H1 (cell line): ENCODE results near the gene RSAD1. TPM values are rescaled to one million over a fixed set of nuclear protein-coding genes. Genes with fewer than 3 reads are reported as not detected.

Source experiments
- CTCF ChIA-PET: fragments of 300-600 bp; sonication (Branson Sonifier 250); formaldehyde crosslinking; loops from one replicate; lab custom pipeline; 2021; ENCODE audit not compliant: partially characterized antibody; lab: Charles Lee
- POLR2A ChIA-PET: fragments of 300-600 bp; sonication (Branson Sonifier 250); formaldehyde crosslinking; loops from one replicate; lab custom pipeline; 2021; ENCODE audit warnings: inconsistent platforms; ENCODE audit not compliant: partially characterized antibody; lab: Charles Lee
- DNase-seq, 2 experiments: peaks; one replicate each; pipeline versions ENCODE4 v3.0.0 to v3.0.0-alpha.2; 2010 to 2022; ENCODE audit warnings: low spot score in 2 of 2, low read depth in 1 of 2, mixed read lengths in 1 of 2
- FAIRE-seq: peaks from 2 replicates; lab custom pipeline; 2011; peaks lifted over from hg19 to GRCh38; lab: Jason Lieb, UNC
- H2AFZ ChIP-seq: 2 replicates; pipeline ENCODE4 v1.8.1; 2012; ENCODE audit warnings: low read length, inconsistent platforms
- H2AK5ac ChIP-seq: 2 replicates; pipeline ENCODE4 v1.6.1; 2013; ENCODE audit warnings: low read depth, low read length
- H2BK120ac ChIP-seq: replicated peaks from 2 replicates; pipeline ENCODE3; 2013; ENCODE audit warnings: low read depth, low read length, inconsistent platforms
- H2BK12ac ChIP-seq: 2 replicates; pipeline ENCODE4 v1.6.1; 2013; ENCODE audit warnings: low read depth, low read length
- H2BK15ac ChIP-seq: 2 replicates; pipeline ENCODE4 v1.6.1; 2013; ENCODE audit warnings: low read length
- H2BK20ac ChIP-seq: 2 replicates; pipeline ENCODE4 v1.6.1; 2013; ENCODE audit warnings: low read length
- H2BK5ac ChIP-seq: 2 replicates; pipeline ENCODE4 v1.6.1; 2013; ENCODE audit warnings: low read depth, low read length
- H3K14ac ChIP-seq: 2 replicates; pipeline ENCODE4 v1.6.1; 2013; ENCODE audit warnings: inconsistent platforms; ENCODE audit not compliant: insufficient read length
- H3K18ac ChIP-seq: 2 replicates; pipeline ENCODE4 v1.6.1; 2013; ENCODE audit warnings: low read length; ENCODE audit errors: extremely low read depth
- H3K23ac ChIP-seq: 2 replicates; pipeline ENCODE4 v1.6.1; 2013; ENCODE audit warnings: inconsistent platforms; ENCODE audit not compliant: insufficient read length
- H3K23me2 ChIP-seq: 2 replicates; pipeline ENCODE4 v1.6.1; 2013; ENCODE audit warnings: low read depth, low read length
- H3K27ac ChIP-seq: 2 replicates; pipeline ENCODE4 v1.6.1; 2011; ENCODE audit warnings: low read depth, low read length, inconsistent platforms
- H3K27me3 ChIP-seq, 4 experiments: replicated peaks in 1 of 4; 1 replicate in 1 of 4; 2 replicates in 3 of 4; pipeline versions ENCODE4 v1.6.1 to v1.8.1; 2011 to 2013; ENCODE audit warnings: low read length in 3 of 4, mild to moderate bottlenecking in 3 of 4, inconsistent platforms in 2 of 4, mixed read lengths in 2 of 4, moderate library complexity in 1 of 4; ENCODE audit not compliant: control insufficient read depth in 3 of 4, insufficient read depth in 3 of 4; ENCODE audit errors: extremely low read depth in 1 of 4
- H3K36me3 ChIP-seq, 4 experiments: 2 replicates each; pipeline versions ENCODE4 v1.6.1 to v1.8.1; 2011 to 2013; ENCODE audit warnings: mild to moderate bottlenecking in 4 of 4, low read length in 3 of 4, moderate library complexity in 2 of 4, control low read depth in 1 of 4, inconsistent platforms in 1 of 4; ENCODE audit not compliant: insufficient read depth in 4 of 4, control insufficient read depth in 2 of 4
- H3K4ac ChIP-seq: replicated peaks from 2 replicates; pipeline ENCODE3; 2013; ENCODE audit warnings: low read length, low read depth, mixed read lengths, inconsistent platforms; ENCODE audit not compliant: insufficient read length
- H3K4me1 ChIP-seq, 4 experiments: replicated peaks in 1 of 4; 1 replicate in 1 of 4; 2 replicates in 3 of 4; pipeline versions ENCODE4 v1.6.1 to v1.8.1; 2011 to 2013; ENCODE audit warnings: low read length in 3 of 4, inconsistent platforms in 2 of 4, mixed read lengths in 1 of 4; ENCODE audit not compliant: insufficient read depth in 4 of 4, control insufficient read depth in 3 of 4
- H3K4me2 ChIP-seq, 2 experiments: 2 replicates each; pipeline versions ENCODE4 v1.6.1 to v1.8.1; 2011 to 2013; ENCODE audit warnings: low read depth in 2 of 2, low read length in 2 of 2, control low read depth in 1 of 2, inconsistent platforms in 1 of 2, mild to moderate bottlenecking in 1 of 2; ENCODE audit not compliant: insufficient read depth in 1 of 2
- H3K4me3 ChIP-seq, 4 experiments: fragments of 200-600, 300-600 bp in 1 of 4; sonication (generic), shearing (Covaris generic), sonication (Bioruptor Twin) in 1 of 4; 2 replicates each; pipeline versions ENCODE4 v1.5.1 to v1.8.1; 2011 to 2016; ENCODE audit warnings: low read length in 4 of 4, low read depth in 3 of 4, control low read depth in 2 of 4, inconsistent platforms in 2 of 4, mild to moderate bottlenecking in 2 of 4, mixed read lengths in 1 of 4, moderate library complexity in 1 of 4; ENCODE audit not compliant: insufficient read depth in 2 of 4; ENCODE audit errors: extremely low read depth in 1 of 4
- H3K56ac ChIP-seq: replicated peaks from 2 replicates; pipeline ENCODE3; 2013; ENCODE audit warnings: low read depth, mild to moderate bottlenecking, mixed read lengths, low read length, inconsistent platforms; ENCODE audit not compliant: insufficient read length
- H3K79me1 ChIP-seq: 2 replicates; pipeline ENCODE4 v1.6.1; 2013; ENCODE audit warnings: low read depth, low read length, control low read depth
- H3K79me2 ChIP-seq, 2 experiments: 2 replicates each; pipeline versions ENCODE4 v1.6.1 to v1.8.1; 2012 to 2013; ENCODE audit warnings: low read length in 2 of 2, mild to moderate bottlenecking in 2 of 2, inconsistent platforms in 1 of 2; ENCODE audit not compliant: insufficient read depth in 2 of 2, control insufficient read depth in 1 of 2
- H3K9ac ChIP-seq, 4 experiments: replicated peaks in 1 of 4; 1 replicate in 1 of 4; 2 replicates in 3 of 4; pipeline versions ENCODE4 v1.6.1 to v1.8.1; 2011 to 2013; ENCODE audit warnings: low read depth in 3 of 4, low read length in 3 of 4, control low read depth in 2 of 4, mild to moderate bottlenecking in 2 of 4, moderate library complexity in 2 of 4, inconsistent platforms in 1 of 4; ENCODE audit errors: extremely low read depth in 1 of 4
- H3K9me3 ChIP-seq, 2 experiments: 2 replicates each; pipeline versions ENCODE4 v1.6.1 to v1.8.1; 2012 to 2013; ENCODE audit warnings: mild to moderate bottlenecking in 2 of 2, moderate library complexity in 2 of 2, control low read depth in 1 of 2, inconsistent platforms in 1 of 2, low read depth in 1 of 2, low read length in 1 of 2, mixed read lengths in 1 of 2; ENCODE audit not compliant: insufficient read depth in 2 of 2
- H4K20me1 ChIP-seq, 2 experiments: replicated peaks in 1 of 2; 2 replicates each; pipeline versions ENCODE3 to v1.8.1; 2011 to 2013; ENCODE audit warnings: inconsistent platforms in 2 of 2, low read length in 2 of 2, mild to moderate bottlenecking in 1 of 2; ENCODE audit not compliant: insufficient read depth in 2 of 2, control insufficient read depth in 1 of 2
- H4K5ac ChIP-seq: 2 replicates; pipeline ENCODE4 v1.6.1; 2013; ENCODE audit warnings: low read length, low read depth, mixed read lengths, inconsistent platforms; ENCODE audit not compliant: insufficient read length
- H4K8ac ChIP-seq: 2 replicates; pipeline ENCODE4 v1.8.0; 2013; ENCODE audit warnings: mild to moderate bottlenecking, moderate library complexity, low read length, inconsistent platforms; ENCODE audit not compliant: insufficient read depth; ENCODE audit errors: extremely low read depth
- H4K91ac ChIP-seq: replicated peaks from 2 replicates; pipeline ENCODE3; 2013; ENCODE audit warnings: low read length, mixed read lengths, inconsistent platforms; ENCODE audit not compliant: insufficient read length
- ASH2L ChIP-seq: fragments of 200-600, 300-600 bp; sonication (generic); IDR thresholded peaks from one replicate; pipeline ENCODE4 v1.7.1; 2017; ENCODE audit warnings: low read length
- CBX8 ChIP-seq: fragments of 300-800, 300-1000 bp; sonication (generic); IDR thresholded peaks from 2 replicates; pipeline ENCODE4 v1.7.1; 2016; ENCODE audit warnings: low read depth, low read length, borderline replicate concordance
- CEBPB ChIP-seq: IDR thresholded peaks from 2 replicates; pipeline ENCODE4 v1.6.1; 2012; ENCODE audit warnings: low read depth, low read length
- CTBP2 ChIP-seq: IDR thresholded peaks from 2 replicates; pipeline ENCODE4 v1.7.0; 2011; ENCODE audit warnings: borderline replicate concordance, mild to moderate bottlenecking, moderate library complexity, mixed read lengths, low read length; ENCODE audit not compliant: insufficient read depth, insufficient read length
- EGR1 ChIP-seq: IDR thresholded peaks from 2 replicates; pipeline ENCODE4 v1.6.1; 2011; ENCODE audit warnings: low read depth, low read length, borderline replicate concordance
- FOSL1 ChIP-seq: IDR thresholded peaks from 2 replicates; pipeline ENCODE4 v1.6.1; 2011; ENCODE audit warnings: mild to moderate bottlenecking, low read depth, low read length, moderate library complexity; ENCODE audit not compliant: insufficient read depth
- GTF2F1 ChIP-seq: IDR thresholded peaks from 2 replicates; pipeline ENCODE4 v1.6.1; 2012; ENCODE audit warnings: low read depth, low read length, improper control_type of control experiment, borderline replicate concordance
- HDAC6 ChIP-seq: IDR thresholded peaks from one replicate; pipeline ENCODE4 v1.7.1; 2012; ENCODE audit warnings: low read depth, mild to moderate bottlenecking, inconsistent platforms, low read length, moderate library complexity
- KDM1A ChIP-seq: fragments of 200-600, 300-600 bp; sonication (generic); IDR thresholded peaks from 2 replicates; pipeline ENCODE4 v1.7.1; 2016; ENCODE audit warnings: mild to moderate bottlenecking, low read length, borderline replicate concordance
- MAFK ChIP-seq: IDR thresholded peaks from 2 replicates; pipeline ENCODE4 v1.6.1; 2012; ENCODE audit warnings: low read depth, mild to moderate bottlenecking, improper control_type of control experiment, low read length
- RNF2 ChIP-seq: fragments of 200-900, 300-1000 bp; sonication (generic); IDR thresholded peaks from 2 replicates; pipeline ENCODE4 v1.7.1; 2016; ENCODE audit warnings: borderline replicate concordance, low read depth, mild to moderate bottlenecking, antibody characterized with exemption, low read length; ENCODE audit not compliant: poor library complexity, severe bottlenecking; ENCODE audit errors: missing control alignments
- RXRA ChIP-seq: IDR thresholded peaks from 2 replicates; pipeline ENCODE4 v1.6.1; 2011; ENCODE audit warnings: low read depth, mild to moderate bottlenecking, low read length, moderate library complexity; ENCODE audit not compliant: insufficient read depth
- SP2 ChIP-seq: IDR thresholded peaks from 2 replicates; pipeline ENCODE4 v1.6.1; 2012; ENCODE audit warnings: mild to moderate bottlenecking, low read length, inconsistent platforms
- SP4 ChIP-seq: IDR thresholded peaks from 2 replicates; pipeline ENCODE4 v1.6.1; 2012; ENCODE audit warnings: low read length, inconsistent platforms
- WGBS, 2 experiments: shearing (Covaris generic) in 1 of 2; methylation state at CpG; one replicate each; pipeline versions ENCODE4 v1.1.6 to v1.1.7; 2013 to 2015; ENCODE audit warnings: low lambda C conversion rate in 2 of 2, mixed read lengths in 2 of 2, inconsistent platforms in 1 of 2, low coverage in 1 of 2, missing lambda C conversion rate in 1 of 2; ENCODE audit not compliant: insufficient replicate concordance in 2 of 2, insufficient coverage in 1 of 2, insufficient read length in 1 of 2; ENCODE audit errors: extremely low coverage in 1 of 2, missing lambda C conversion rate in 1 of 2; 5-methylcytosine and 5-hydroxymethylcytosine counted together
- polyA plus RNA-seq, 7 experiments: library from polyadenylated mRNA; depleted of rRNA in 3 of 7; stranded (reverse) in 5 of 7; unstranded in 2 of 7; fragments of >200 nt in 5 of 7; fragments of 200-250 nt in 2 of 7; gene quantifications; 1 replicate in 5 of 7; 2 replicates in 1 of 7; 4 replicates in 1 of 7; pipeline versions ENCODE4 v1.2.1 to v1.2.3, GENCODE V29; 2011 to 2013; ENCODE audit warnings: missing spikeins in 2 of 7, mixed read lengths in 2 of 7
- total RNA-seq: library from RNA; stranded (reverse); fragmentation: NEBNext Ultra II Directional; extraction: Animal tissue kit (Norgen Biotek cat#: 25700); gene quantifications from 2 replicates; pipeline ENCODE4 v1.2.1, GENCODE V29; 2021

The RSAD1 gene
- total and polyA plus RNA-seq, 2 of the 8 experiments (the other 6 are each of a cell fraction or from before 2014, with no cell fraction given) = 17.9 to 33.5 TPM

- WGBS, 2 experiments = 87% methylated on average over 9 of the region's 9 CpGs; no CpG with 5 or more reads in 1 of the 2 experiments
- TF ChIP-seq SP2 = no peak
- TF ChIP-seq FOSL1 = no peak
- TF ChIP-seq CEBPB = no peak
- TF ChIP-seq ASH2L = no peak
- TF ChIP-seq CTBP2 = no peak
- TF ChIP-seq EGR1 = no peak
- no peak for TF ChIP-seq RNF2
- TF ChIP-seq HDAC6 = no peak
- TF ChIP-seq SP4 = no peak
- TF ChIP-seq CBX8 = no peak
- TF ChIP-seq GTF2F1 = no peak
- TF ChIP-seq MAFK = no peak
- no peak for TF ChIP-seq RXRA
- no peak for TF ChIP-seq KDM1A
These were observed 13.0 kb upstream of the RSAD1 start for GRCh38 chr17:50465635-50466034.

More at GRCh38 chr17:50465635-50466034, 13.0 kb upstream of the RSAD1 start:
- no peak overlapping the region for H2BK120ac ChIP-seq
- H3K9ac ChIP-seq = no peak overlapping the region
- no peak overlapping the region; the same call in 1 of the 2 replicates for H2BK5ac ChIP-seq
- H2BK15ac ChIP-seq = no peak overlapping the region; the same call in 1 of the 2 replicates
- peaks cover 7% of the 10 kb centered on the region; the same call in 1 of the 2 replicates for H3K23me2 ChIP-seq
- H4K91ac ChIP-seq = no peak overlapping the region
- H3K23ac ChIP-seq = no peak overlapping the region
- no peak overlapping the region for H4K5ac ChIP-seq
- no peak overlapping the region for H3K27ac ChIP-seq
- CTCF ChIA-PET = interaction anchor here (0.6 to 1.6 kb wide), 3 partner anchors 27 to 438 kb away, joined by 3 to 5 read pairs (median 3); partner anchors contain the start of gene LRRC59
- no peaks in the 10 kb centered on the region for H3K79me1 ChIP-seq
- H3K18ac ChIP-seq = no peak overlapping the region
- no peak overlapping the region for H3K14ac ChIP-seq
- no peak overlapping the region for H2BK20ac ChIP-seq
- DNase-seq (no peak), FAIRE-seq (no peak)
- POLR2A ChIA-PET = interaction anchor here (1.1 kb wide), 1 partner anchor 84 kb away, joined by 3 read pairs; no protein-coding TSS in a partner anchor
- H4K8ac ChIP-seq = no peak overlapping the region
- no peaks in the 10 kb centered on the region for H3K9me3 ChIP-seq
- H3K27me3 ChIP-seq = peaks cover 8 to 35% (median 27%) of the 10 kb centered on the region in 4 experiments; a peak in 6 of 7 replicates
- no peaks in the 10 kb centered on the region; a peak in 1 of 8 replicates for H3K36me3 ChIP-seq
- no peak overlapping the region for H3K4ac ChIP-seq
- no peak overlapping the region for H2BK12ac ChIP-seq
- H3K56ac ChIP-seq = no peak overlapping the region
- no peak overlapping the region for H3K4me3 ChIP-seq
- no peak overlapping the region for H2AK5ac ChIP-seq
- no peak overlapping the region for H2AFZ ChIP-seq
- peaks cover 0 to 12% of the 10 kb centered on the region in 2 experiments for H4K20me1 ChIP-seq
- peaks cover 0 to 17% (median 7%) of the 10 kb centered on the region in 4 experiments; a peak in 6 of 7 replicates for H3K4me1 ChIP-seq
- H3K79me2 ChIP-seq = no peaks in the 10 kb centered on the region
- H3K4me2 ChIP-seq = no peak overlapping the region
